Panc1 (cell line): ENCODE results near the gene DAB2.

Source experiments
- POLR2AphosphoS5 ChIP-seq: IDR thresholded peaks from 2 replicates; pipeline ENCODE4 v1.6.1; 2012; ENCODE audit warnings: mild to moderate bottlenecking, low read depth, low read length, moderate library complexity
- SIN3A ChIP-seq: IDR thresholded peaks from 2 replicates; pipeline ENCODE4 v1.6.1; 2012; ENCODE audit warnings: low read depth, mild to moderate bottlenecking, low read length, moderate library complexity, borderline replicate concordance; ENCODE audit not compliant: insufficient read depth
- TF ChIP-seq, protein P1 (sequence below): fragments of 450-650 bp; IDR thresholded peaks from 2 replicates; pipeline ENCODE4 v1.5.1; 2017; ENCODE audit warnings: mild to moderate bottlenecking

DNA sequence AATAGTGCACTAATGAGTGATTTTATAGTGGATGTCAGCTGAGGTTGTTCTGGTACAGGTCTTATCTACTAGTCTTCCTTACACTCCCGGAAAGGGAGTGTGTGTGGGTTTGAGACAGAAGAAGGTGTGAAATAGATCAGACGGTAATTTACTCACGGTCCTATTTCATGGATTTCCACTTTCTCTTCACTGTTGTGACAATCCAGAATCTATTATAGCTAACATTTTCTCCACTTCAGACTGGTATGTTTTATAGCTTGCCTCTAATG lies 53.5 kb downstream of the DAB2 start:
- TF ChIP-seq, protein P1, sequence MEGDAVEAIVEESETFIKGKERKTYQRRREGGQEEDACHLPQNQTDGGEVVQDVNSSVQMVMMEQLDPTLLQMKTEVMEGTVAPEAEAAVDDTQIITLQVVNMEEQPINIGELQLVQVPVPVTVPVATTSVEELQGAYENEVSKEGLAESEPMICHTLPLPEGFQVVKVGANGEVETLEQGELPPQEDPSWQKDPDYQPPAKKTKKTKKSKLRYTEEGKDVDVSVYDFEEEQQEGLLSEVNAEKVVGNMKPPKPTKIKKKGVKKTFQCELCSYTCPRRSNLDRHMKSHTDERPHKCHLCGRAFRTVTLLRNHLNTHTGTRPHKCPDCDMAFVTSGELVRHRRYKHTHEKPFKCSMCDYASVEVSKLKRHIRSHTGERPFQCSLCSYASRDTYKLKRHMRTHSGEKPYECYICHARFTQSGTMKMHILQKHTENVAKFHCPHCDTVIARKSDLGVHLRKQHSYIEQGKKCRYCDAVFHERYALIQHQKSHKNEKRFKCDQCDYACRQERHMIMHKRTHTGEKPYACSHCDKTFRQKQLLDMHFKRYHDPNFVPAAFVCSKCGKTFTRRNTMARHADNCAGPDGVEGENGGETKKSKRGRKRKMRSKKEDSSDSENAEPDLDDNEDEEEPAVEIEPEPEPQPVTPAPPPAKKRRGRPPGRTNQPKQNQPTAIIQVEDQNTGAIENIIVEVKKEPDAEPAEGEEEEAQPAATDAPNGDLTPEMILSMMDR, result no peak
- no peak for TF ChIP-seq POLR2AphosphoS5
- TF ChIP-seq SIN3A, result no peak
